Hematopoietic multipotent progenitor cell (in vitro differentiated cells): ENCODE data around the gene PIP5KL1. TPM values are rescaled to one million over a fixed set of nuclear protein-coding genes. Genes with fewer than 3 reads are reported as not detected.
A peak's percentile ranks its signal among the peaks of the same experiment; 100 is the strongest.

Source experiments
- DNase-seq, 3 donors: peaks; one replicate each; pipeline ENCODE4 v3.0.0-alpha.2; 2011 to 2015; ENCODE audit warnings: low read depth in 2 of 3, low spot score in 2 of 3
- total RNA-seq: library from RNA; depleted of rRNA; stranded (reverse); fragments of >200 nt; gene quantifications from one replicate; pipeline ENCODE4 v1.2.3, GENCODE V29; 2012

PIP5KL1 gene
- total RNA-seq, 1 donor, result 0.27 TPM

GRCh38 chr9:127950513-127951289 is 20.1 kb upstream of the PIP5KL1 start:
- no peak for DNase-seq

DNA sequence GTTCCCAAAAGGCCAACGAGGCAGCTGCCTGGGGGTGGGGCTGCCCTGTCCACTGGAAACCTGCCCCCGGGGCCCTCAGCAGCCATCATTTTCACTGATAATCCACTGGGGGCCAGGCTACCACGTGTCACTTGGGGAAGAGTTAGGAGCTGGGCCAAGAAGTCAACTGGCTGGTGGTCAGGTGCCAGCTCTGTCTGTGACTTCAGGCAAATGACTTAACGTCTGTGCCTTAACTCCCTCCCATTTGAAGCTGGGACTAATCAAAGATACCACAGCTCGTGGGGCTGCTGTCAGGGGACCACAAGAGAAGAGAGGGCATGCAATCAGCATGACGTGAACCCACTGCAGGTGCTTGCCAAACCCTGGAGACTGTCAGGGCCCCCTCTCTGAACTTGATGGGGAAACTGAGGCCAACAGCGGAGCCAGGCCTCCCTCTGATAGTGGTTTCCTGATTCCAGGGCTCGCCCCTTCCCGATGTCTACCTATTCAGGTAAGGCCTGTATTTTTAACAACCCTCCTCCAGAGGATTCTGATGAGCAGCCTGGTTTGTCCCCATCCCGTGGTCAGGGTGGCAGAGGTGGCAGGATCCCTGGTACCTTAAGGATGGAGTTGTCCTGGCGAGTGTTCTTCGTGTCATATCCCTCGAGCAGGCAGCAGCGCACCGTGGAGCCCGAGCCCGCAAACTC is 19.4 kb upstream of the PIP5KL1 start:
- no peak for DNase-seq

GRCh38 chr9:127947841-127948710 is 17.5 kb upstream of the PIP5KL1 start:
- no peak for DNase-seq

GRCh38 chr9:127946728-127947127 is 16.2 kb upstream of the PIP5KL1 start:
- DNase-seq, result no peak

- no peak for DNase-seq
These were observed 15.4 kb upstream of the PIP5KL1 start for GRCh38 chr9:127945942-127946341.

DNA sequence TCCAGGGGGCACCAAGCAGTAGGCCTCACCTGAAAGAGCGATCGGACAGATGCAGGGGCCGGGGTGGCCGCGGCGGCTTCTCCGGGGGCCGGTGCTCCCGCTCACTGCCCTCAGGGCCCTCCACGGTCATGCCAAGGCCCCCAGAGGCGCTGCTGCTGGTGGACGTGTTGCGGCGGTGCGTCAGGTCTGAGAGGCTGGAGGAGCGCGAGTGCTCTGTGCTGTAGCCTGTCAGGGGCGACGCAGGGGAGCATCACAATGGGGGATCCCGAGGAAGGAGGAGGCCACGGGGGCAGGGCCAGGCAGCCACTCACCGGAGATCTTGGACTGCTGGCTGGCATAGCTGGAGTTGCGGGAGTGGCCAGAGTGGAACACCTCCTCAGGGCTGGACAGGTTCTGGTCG is 14.8 kb upstream of the PIP5KL1 start:
- no peak for DNase-seq

DNA sequence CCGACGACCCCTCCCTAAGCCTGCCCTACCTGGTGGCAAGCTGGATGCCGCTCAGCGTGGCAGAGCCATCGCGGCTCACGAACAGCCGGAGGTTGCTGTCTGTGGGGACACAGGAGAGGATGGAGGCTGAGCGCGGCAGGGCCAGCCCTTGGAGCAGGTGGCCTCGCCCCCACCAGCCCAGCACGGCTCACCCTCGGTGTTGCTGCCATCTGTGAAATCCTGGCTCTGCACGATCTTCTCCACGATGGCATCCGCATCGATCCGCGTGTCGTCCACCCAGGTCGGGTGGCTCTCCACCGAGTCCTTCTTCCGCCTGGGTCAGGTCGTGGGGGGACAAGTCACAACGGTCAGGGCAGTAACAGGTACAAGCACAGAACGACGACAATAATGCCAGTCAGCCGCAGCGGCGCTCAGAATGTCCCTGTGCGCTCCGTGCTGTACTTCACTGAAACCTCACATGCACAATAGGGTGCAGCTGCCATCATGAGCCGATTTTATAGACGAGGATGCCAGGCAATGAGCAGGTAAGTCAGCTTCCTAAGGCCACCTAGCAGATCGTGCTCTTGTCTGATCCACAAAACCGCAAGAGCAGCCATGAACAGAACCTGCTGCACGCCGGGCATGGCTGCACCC is 14.1 kb upstream of the PIP5KL1 start:
- no peak for DNase-seq

- DNase-seq, result peak; percentile 60 to 81 (median 80)
These were observed 13.2 kb upstream of the PIP5KL1 start for GRCh38 chr9:127943731-127944144.

DNA sequence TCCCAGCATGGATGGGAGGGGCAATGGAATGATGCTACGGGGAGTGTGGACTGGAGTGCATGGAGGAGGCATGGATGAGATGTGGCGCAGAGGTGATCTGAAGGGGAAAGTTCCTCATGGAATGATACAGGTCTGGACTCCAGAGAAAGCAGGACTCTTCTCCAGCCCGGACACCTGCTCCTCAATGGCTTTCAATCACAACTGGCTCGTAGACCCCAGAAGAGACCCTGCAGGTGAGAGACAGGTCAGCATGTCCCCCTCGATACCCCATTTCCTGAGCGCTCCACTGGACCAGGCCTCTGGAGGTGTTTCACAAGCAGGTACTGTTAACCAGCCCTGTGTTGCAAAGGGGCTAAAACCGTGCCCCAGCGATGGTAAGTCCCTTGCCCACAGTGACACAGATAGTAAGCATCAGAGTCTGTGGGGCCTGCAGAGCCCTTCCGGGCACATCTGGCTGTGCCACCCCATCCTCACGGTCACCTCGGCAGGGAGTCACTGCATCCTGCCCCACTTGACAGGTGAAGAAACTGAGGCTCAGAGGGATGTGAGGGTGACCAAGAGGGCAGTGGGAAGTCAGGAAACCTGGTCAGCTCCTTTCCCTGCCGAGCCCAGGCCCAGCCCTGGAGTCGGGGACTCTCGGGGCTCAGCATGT is 12.6 kb upstream of the PIP5KL1 start:
- DNase-seq, result no peak

- DNase-seq, result peak in 2 of 3 donors; percentile 59 to 66
These were observed 11.8 kb upstream of the PIP5KL1 start for GRCh38 chr9:127942216-127943010.

DNA sequence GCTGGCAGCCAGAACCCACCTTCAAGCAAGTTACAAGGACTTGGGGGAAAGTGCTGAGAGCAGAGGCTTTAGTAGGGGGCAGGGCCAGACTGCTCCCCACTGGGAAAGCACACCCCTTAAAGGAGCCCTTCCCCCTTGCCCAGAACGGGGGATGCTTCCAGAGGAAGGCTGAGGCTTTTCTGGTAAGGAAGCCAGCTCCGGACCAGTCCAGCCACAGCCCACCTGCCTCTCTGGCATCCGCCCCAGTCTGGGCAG is 11.3 kb upstream of the PIP5KL1 start:
- no peak for DNase-seq

GRCh38 chr9:127941062-127941960 is 10.7 kb upstream of the PIP5KL1 start:
- DNase-seq, result no peak

- DNase-seq, result no peak
These were observed 10.0 kb upstream of the PIP5KL1 start for GRCh38 chr9:127940593-127940992.

DNA sequence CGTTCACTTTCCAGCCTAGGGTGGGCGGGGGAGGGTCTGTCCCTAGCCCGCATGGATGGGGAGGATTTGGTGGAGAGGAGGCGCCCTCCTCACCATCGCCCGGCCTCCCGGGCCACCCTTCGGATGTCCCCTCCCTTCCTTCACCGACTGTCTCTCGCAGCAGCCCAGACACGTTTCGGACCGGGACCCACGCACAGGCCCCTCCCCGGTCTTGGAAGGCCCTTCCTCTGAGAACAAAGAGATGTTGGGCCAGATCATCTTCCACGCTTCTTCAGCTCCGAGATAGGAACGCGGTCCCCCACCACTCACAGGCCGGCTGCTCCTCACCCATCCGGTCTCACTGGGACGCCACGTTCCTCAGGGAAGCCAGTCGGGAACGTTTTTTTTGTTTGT is 7.7 kb upstream of the PIP5KL1 start:
- no peak for DNase-seq

DNA sequence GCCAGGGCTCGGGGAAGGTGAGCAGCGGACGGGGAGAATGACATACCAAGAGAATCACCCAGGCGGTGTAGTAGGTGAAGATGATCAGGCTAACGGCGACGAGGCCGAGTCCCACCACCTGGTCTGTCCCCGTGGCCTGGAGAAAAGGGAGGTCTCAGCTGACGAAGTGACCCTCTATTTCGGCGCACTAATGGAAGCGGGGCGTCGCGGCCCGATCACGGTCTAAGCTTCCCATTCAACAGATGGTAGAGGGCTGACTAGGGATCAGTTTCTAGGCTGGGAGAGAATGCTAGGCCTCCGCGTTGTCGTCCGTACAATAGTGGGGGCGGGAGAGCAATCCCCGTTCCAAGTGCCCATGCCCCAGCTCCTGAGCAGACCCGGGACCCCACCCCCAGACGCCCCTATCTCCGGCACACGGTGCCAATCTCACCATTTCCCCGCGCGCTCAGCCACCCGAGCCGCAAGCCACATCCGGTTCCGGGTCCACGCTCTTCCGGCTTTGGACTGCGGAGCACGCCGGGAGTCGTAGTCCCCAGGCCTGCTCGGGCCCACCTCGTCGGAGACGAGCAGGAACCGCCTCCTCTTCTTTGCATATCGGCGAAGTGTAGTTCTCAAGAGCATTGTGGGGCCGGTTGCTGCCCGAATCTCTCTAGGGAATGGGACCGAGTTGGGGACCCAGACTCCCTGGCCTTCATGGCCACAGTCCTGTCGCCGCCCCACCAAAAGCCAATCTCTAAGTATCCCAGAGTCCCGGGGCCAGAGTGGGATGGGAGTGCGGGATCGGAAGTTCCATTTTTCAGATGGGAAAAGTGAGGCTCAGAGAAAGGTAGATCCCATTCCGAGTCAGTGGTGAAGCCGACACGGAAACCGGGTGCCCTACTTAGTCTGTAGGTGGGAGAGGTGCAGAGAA is 7.1 kb upstream of the PIP5KL1 start, which contains the start of gene DPM2:
DPM2 (minus strand) TSS at position 467 of the 910 bp plus-strand sequence; CDS start at position 433, 34 bp downstream.
- DNase-seq, result peak; percentile 80 to 93 (median 89)

GRCh38 chr9:127937056-127937387 is 6.4 kb upstream of the PIP5KL1 start:
- DNase-seq, result no peak

- DNase-seq, result no peak
These were observed 5.8 kb upstream of the PIP5KL1 start for GRCh38 chr9:127936347-127936852.
